Measurements from ENCODE around the gene ACTL7A.
"Not testable (repeated sequence)": the region's sequence is repeated elsewhere in the genome, so short reads cannot be mapped to it uniquely, and the experiment has no call there.

The ACTL7A gene

DNA sequence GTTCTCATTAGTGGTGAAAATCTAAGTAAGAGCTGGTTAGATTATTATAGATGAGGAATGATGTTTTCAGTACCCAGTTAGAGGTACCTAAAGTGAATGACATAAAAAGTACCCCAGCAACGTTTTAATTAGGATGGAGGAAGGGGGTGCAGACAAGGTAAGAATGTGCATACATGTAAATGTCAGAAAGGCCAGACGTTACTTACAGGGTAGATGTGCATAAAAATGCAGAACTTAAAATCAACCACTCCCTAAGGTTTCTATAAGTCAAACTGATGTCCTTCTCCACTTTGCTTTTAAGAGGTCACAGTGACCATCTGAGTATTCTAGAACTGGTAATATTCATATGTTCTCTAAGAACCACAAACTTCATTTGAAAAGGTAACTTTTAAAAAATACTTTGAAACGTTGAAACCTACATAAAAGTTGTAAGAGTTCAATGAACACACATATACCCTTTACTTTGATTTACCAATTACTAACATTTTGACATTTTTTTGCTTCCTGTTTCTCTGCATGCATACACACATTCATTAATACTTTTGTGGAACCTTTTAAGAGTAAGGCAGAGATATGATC is 18.8 kb downstream of the ACTL7A start:
- DNase-seq (ENCODE audit: low read depth): no peak

DNA sequence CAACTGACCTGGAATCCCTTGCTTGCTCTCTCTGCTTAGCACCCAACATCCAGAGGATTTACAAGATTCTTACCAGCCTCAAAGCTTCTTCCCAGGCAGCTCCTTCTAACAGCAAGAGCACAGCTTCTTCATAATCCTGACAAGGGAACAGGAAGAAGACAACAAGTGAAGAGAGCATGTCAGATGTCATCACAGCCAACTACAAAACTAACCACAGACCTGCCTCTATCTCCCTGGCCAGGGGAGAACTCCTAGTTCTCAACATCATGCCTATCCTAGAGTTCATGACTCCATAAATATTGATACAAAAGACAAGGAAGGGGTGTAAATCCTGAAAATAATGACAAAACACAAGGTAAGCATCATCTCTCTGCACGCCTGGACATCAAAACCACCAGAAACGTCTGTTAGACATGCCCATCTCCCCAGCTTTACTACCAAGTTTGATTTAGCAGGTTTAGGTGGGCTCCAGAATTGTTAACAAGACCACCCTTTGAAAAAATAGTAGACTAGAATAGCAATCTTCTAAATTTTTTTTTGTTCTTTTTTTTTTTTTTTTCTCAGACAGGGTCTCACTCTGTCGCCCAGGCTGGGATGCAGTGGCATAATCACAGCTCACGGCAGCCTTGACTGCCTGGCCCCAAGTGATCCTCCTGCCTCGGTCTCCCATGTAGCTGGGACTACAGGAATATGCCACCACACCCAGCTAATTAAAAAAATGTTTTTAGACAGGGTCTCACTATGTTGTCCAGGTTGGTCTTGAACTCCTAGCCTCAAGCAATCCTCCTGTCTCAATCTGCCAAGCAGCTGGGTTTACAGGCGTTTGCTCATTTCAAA is 20.2 kb downstream of the ACTL7A start:
- DNase-seq (ENCODE audit: low read depth): no peak

DNA sequence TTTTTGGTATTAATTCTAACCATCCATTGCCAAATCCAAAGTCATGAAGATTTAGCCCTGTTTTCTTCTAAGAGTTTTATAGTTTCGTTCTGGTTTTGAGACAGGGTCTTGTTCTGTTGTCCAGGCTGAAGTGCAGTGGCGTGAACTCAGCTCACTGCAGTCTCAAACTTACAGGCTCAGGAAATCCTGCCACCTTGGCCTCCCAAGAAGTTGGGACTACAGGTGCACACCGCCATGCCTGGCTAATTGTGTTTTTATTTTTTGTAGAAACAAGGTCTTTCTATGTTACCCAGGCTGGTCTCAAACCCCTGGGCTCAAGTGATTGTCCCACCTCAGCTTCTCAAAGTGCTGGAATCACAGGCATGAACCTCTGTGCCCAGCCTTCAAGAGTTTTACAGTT is 21.0 kb downstream of the ACTL7A start:
- DNase-seq (ENCODE audit: low read depth): no peak

DNA sequence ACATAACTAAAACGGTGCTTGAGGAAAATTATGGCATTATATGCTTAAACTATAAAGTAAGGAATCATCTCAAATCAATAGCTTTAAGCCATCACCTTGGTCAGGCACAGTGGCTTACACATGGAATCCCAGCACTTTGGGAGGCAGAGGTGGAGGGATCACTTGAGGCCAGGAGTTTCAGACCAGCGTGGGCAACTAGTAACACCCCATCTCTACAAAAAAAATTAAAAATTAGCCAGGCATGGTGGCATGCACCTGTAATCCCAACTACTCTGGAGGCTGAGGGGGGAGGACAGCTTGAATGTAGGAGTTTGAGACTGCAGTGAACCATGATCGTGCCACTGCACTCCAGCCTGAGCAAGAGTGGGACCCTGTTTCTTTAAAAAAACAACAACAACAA is 22.6 kb downstream of the ACTL7A start:
- no peak for DNase-seq (ENCODE audit: low read depth)

DNA sequence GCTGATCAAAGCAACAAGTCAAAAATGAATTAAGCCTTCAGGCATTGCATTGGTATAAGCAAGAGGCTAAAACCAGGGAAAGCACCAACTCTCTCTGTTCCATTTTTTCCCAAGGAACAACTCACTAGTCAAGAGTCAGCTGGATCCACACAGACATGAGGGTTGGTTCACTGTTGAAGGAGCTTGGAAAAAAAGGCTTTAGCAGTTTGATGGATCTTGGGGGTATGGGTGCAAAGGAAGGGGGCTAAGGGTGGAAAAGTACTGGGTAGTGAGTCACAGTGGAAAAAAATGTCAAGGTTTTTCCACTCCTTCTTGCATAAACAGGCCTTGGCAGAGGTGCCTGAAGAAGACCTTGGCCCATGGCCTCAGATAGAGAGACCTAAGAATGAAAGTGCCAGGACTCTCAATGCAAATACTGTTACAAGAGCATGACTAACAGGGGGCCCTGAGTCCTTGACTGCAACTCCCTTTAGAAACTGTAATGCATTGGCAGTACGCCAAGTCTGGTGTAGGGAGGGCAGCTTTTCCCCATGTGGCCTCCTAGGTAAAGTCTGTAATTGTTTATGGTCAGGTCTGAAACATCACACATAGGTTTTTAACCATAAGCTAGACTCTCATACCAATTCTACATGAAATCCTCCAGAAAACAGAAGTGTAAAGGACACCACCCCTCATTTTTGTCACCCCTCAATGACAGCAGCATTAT is 23.7 kb downstream of the ACTL7A start:
- peak; percentile 91 for DNase-seq (ENCODE audit: low read depth)

DNA sequence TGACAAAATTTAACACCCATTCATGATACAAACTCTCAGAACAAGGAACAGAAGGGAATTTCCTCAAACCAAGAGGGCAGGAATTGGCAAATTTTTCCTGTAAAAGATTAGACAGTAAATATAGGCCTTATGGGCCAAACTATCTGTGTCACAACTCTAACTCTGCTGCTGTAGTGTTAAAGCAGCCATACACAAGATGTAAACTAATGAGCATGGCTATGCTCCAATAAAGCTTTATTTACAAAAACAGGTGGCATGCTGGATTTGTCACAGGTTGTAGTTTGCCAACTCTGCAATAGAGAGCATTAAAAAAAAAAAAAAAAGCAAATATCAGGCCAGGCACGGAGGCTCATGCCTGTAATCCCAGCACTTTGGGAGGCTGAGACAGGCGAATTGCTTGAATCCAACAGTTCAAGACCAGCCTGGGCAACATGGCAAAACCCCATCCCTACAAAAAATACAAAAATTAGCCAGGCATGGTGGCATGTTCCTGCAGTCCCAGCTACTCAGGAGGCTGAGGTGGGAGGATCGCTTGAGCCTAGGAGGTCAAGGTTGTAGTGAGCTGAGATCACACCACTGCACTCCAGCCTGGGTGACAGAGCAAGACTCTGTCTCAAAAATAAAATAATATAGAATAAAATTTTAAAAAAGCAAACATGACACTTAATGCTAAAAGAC is 24.7 kb downstream of the ACTL7A start:
- peak; percentile 5 for DNase-seq (ENCODE audit: low read depth)

DNA sequence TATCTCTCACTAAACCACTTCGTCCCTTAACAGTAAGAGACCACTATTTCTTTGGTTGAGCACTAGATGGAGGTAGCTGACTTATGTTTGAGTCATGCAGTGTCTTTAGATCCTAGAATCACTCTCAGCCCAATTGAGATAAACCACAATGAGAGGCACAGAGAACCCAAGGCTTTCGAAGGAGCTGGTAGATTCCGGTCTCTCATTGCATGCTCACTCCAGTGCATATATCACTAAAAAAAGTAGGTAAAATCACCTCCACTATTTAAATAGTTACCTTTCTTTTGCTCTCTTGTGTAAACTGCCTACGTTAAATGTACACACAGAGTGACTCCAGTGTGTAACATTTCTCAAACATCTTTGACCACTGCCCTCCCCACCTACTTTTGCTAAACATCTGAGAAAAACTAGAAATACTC is 27.6 kb downstream of the ACTL7A start:
- DNase-seq (ENCODE audit: low read depth): peak; percentile 48

DNA sequence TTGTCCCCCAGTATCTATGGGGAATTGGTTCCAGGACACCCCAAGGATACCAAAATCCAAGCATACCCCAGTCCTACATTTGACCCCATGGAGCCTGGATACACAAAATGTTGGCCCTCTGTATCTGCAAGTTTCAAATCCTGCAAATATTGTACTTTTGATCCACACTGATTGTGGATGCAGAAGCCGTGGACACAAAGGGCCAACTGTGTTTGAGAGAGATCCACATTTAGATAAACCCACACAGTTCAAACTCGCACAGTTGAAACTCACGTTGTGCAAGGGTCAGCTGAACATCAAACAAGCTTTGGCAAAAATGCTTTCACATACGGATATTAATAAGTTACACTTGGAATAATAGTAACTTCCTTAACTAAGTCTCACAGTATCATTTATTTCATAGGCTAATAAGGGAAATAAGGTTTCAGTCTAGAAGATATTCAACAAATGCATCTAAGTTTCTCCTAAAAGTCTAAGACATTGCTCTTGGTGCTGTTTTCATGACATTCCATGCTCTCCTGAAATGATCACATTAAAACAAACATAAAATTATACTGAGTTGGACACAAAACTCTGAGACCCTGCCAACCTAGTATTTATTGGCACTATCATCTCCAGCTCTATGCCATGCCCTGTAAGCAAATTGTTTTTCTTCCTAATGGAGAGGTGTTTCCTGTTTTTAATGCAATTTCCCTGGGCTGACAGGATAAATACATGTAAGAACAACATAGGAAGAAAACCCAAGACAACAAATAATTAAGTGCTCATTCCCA is 32.3 kb downstream of the ACTL7A start:
- no peak for DNase-seq (ENCODE audit: low read depth)

DNA sequence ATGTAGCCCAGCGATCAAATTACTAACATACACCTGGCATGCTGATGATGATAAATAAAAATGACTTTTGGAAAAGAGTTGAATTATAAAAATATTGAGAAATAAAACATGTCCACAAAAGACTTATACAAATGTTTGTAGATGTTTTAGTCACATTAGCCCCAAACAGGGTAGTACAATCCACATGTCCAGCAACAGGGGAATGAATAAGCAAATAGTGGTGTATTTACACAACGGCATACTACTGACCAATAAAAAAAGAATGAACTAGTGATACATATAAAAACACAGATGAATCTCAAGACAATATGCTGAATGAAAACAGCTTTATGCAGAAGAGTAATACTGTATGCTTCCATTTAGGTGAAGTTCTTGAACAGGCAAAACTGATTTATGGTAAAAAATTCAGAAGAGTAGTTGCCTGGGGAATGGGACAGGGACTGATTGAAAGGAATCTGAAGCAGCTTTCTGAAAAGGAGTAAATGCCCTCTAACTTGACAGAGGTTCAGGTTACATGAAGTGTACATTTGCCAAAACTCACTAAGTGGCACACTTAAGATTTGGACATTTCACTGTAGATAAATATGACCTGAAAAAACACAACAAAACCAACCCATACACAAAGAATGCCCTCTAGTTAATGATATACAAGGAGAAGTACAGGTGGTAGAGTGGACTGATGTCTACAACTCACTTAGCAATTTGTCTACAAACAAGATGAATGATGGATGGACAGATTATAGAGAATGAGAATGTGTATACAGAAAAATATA is 35.4 kb downstream of the ACTL7A start:
- DNase-seq (ENCODE audit: low read depth): no peak

DNA sequence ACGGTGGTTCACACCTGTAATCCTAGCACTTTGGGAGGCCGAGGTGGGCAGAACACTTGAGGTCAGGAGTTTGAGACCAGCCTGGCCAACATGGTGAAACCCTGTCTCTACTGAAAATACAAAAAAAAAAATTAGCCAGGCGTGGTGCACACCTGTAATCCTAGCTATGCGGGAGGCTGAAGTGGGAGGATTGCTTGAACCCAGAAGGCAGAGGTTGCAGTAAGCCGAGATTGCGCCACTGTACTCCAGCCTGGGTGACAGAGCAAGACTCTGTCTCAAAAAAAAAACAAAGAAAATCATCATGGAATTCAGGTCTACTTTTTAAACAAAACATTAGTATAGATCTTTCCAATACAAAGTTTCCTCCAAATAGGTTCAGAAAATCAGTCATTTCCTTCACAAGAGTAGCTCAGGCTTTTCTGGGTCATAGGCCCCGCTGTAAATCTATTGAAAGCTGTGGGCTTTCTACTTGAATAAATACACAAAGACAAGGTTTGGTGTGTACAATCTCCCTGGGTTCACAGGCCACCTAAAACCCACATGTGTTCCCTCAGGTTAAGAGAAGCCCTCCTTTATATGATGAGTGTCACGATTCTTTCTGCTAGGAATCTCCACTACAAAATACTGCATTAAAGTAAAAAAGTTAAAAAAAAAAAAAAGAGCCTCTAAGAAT is 37.1 kb downstream of the ACTL7A start:
- not testable (repeated sequence) for DNase-seq (ENCODE audit: low read depth)

DNA sequence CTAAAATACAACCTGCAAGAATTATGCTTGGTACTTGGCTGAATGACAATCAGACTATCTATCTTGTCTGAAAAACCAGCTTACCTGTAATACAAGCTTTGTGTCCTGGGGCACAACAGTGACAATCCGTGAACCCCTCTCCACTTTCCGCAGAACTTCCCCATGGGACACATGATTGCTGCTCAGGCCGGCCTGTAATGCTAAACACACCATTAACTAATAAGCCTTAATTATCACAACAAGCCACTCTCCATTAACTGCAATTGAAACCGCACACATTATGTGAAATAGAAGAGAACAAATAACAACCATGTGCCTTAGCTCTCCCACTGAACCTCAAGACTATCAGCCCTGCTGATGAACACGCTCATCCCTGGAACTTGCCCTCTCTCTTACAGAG is 38.1 kb downstream of the ACTL7A start:
- no peak for DNase-seq (ENCODE audit: low read depth)

DNA sequence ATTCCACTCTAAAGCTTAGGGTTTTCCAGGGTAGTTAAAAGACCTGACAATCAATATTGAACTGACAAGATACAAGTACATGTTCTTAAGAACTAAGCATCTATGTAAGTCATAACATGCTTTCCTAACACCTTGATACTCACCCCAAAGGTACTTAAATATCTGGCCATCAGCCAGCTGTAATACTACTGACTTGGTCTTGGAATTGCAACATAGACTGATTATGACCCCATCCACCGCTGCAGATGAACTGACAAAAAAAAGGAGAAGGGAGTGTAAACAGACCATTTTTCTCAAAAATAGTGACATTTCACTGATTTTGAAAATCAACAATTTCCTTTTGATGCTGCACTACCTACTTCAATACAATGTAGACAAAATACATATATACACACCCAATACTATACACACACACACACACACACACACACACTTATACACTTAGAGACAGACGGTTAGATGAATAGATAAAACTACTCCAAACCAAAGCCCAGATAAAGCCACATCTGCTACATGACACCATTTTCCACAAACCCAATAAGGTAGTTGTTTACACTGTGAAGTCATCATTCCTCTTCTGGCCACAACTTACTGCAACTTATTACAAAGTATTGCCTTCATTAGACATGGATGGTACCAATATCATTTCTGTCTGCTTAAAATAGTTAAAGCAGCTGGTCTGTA is 41.5 kb downstream of the ACTL7A start:
- peak; percentile 62 for DNase-seq (ENCODE audit: low read depth)

DNA sequence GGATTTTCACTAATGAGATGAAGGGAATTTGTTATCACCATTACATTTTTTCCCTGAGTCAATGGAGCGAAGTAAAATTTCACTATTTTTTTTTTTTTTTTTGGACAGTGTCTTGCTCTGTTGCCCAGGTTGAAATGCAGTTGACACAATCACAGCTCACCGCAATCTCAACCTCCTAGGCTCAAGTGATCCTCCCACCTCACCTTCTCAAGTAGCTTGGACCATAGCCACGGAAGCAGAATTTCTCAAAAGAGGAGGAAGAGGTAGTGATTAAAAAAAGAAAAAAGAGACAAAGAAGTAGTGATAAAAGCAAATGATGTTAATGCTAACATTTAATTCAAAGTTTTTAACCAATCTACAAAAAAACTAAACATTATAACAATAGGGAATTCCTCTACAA is 42.1 kb downstream of the ACTL7A start:
- DNase-seq (ENCODE audit: low read depth): no peak

DNA sequence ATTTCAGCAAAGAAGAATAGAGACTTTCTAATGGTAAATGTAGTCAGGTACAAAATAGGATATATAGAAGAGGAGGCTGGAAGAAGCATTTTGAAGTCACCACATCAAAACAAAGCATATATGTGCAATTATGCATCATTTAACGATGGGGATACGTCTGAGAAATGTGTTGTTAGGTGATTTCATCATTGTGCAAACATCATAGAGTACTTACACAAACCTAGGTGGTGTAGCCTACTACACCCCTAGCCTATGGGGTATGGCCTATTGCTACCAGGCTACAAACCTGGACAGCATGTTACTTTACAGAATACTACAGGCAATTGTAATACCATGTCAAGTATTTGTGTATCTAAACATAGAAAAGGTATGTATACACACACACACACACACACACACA is 43.4 kb downstream of the ACTL7A start:
- no peak for DNase-seq (ENCODE audit: low read depth)

DNA sequence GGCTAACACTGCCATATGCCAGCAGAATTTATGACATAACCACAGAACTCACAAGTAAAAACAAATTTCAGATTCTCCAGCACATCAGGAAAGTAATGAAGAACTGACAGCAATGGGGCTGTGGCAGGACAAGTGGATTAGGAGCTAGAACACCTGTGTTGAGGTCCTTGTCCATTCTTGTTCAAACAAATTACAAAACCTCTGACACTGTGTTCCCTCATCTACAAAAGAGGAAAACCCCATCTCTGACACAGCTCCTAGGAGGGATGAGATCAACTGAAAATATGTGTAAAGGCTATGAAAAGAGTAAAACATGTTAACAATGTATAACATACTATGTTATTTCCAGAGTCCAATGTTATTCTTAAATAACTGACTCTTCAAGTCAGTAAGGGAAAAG is 48.3 kb downstream of the ACTL7A start:
- no peak for DNase-seq (ENCODE audit: low read depth)

DNA sequence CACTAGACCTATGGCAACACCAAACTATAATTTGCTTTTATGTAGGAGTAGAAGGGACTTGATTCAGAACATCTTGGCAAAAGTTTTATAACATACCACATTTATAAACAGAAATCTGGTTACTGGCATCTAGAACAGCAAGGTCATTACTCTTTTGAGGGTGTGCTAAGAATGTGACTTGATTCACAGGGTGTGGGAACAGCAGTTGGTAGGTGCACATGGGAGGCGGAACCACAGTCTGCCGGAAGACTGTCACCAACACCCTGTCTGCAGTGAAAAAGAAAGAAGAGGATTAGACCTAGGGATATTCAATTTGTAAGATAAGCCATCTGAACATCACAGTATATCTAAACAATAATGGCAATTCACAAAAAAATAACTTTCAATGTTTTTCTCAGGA is 48.8 kb downstream of the ACTL7A start:
- DNase-seq (ENCODE audit: low read depth): no peak

DNA sequence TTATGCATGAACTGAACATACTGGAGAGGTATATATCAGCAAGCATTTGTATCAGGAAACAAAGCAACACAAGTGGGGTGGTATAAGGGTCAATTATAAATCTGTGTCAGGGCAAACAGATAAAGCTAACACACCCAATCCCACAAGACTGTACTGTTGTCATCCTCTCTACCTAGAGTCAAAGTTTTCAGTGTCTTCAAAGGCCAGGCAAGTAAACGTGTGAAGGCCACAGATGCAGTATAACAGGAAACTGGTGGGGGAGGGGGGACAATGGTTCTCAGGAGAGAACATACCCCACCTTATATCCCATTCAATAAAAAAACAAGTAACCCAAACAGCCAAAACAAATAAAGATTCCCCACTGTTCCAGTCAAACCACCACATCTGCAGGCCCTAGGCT is 49.8 kb downstream of the ACTL7A start:
- no peak for DNase-seq (ENCODE audit: low read depth)
